GM19238 (cell line): ENCODE results near the gene LETM1.
A peak's percentile ranks its signal among the peaks of the same experiment; 100 is the strongest.

Source experiments
- DNase-seq: peaks from one replicate; pipeline ENCODE4 v3.0.0; 2011; ENCODE audit warnings: low spot score; ENCODE audit not compliant: insufficient read length

Gene LETM1

DNA sequence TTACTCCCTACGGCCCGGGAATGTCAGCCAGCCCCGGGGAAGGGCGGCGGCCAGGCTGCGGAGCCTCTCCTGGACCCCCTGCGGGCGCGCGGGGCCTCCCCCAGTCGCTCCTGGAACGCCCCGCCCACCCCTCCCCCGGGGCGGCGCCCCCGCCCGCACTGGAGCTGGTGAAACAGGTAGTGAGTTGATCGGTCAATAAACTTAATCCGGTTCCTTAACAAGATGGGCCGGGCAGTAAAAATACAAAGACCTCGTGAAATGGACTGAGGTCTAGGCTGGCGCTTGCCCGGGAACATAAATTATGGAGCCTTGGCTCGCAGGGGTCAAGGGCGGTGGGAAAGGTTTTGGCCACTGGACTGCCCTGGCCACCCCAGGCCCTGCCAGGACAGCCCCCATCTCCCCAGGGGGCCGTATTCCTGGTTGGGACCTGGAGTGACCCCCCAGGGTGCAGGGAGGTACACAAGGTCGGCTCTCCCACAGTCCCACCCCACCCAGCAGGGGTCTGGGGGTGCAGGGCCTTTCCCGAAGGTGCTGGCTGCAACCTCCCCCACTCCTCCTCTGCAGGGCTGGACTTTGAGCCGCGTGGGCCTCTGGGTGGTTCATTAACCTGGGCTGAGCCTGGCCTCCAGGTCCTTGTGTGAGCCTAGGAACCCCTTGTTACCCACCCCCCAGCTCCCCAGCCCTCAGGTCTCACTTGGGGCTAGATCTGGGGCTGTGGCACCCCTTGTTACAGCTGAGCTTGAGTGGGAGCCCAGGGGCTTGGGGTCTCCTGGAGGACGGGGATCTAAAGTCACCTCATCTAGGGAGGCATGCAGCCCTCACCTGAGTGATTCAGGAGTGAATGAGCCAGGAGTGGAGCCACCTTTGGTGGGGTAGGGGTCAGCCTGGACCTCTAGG, 60.4 kb downstream of the LETM1 start:
- no peak for DNase-seq

DNA sequence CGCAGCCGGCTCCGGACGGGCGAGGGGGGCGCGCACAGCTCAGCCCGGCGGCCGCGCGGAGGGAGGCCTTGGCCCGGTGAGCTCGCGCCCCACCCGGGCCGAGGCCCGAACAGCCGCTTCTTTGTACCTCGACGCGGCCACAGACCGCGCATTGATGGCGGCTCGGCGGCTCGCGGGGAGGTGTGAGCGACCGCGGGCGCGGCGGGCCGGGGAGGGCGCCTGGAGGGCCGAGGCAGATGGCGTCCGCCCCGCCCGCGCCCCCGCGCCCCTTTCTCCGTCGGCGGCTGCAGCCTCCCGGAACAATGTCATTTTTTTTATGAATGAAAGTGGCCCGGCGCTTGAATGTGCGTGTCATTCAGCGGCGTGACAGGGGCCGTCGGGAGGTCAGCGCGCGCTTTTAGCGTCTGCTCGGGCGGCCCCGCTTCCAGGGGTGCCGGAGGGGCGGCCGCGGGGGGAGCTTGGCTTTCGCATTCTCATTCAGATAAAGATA, 61.1 kb downstream of the LETM1 start:
- no peak for DNase-seq

GRCh38 chr4:1793940-1794808, 61.8 kb downstream of the LETM1 start:
- DNase-seq: no peak

DNA sequence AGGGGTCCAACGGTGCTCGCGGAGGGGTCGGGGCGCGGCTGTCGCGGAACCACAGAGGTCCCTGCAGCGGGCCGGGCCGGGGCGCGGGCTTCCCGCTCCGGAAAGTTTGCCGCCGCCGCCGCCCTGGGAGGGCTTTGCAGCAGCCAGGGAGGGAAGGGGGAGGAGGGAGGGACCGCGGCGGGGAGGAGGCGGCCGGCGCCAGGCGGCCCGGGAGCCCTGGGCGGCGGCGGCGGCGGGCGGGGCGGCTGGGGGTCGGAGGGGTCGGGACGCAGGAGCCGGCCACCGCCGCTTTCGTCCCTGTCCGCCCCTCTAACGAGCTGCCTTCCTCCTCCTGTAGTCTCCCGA, 62.5 kb downstream of the LETM1 start:
- peak; percentile 60 for DNase-seq

DNA sequence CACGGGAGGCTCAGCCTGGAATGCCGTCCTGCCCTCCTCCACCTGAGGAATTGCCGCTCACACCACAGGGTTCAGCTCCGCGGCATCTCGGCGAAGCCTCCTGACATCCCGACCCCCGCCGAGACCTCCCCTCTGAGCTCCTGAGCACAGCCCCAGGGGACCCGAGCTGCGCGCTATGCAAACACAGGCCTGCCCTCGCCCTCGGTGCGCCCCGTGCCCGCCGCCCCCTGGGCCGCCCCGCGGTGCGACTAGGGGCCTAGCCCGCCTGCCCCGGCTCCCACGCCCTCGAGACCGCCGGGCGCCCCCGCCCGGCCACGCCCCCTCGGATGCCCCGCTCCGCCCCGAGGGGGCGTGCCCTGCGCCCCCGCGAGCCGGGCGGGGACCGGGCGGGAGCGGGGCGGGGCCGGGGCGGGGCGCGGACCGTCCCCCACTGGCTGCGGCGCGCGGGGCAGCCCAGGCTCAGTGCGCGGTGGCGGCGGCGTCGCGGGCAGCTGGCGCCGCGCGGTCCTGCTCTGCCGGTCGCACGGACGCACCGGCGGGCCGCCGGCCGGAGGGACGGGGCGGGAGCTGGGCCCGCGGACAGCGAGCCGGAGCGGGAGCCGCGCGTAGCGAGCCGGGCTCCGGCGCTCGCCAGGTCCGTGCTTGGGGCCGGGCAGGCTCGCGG, 63.0 kb downstream of the LETM1 start, which contains the start of gene FGFR3:
FGFR3 (plus strand) TSS at position 462 of the 664 bp plus-strand sequence. CDS start 642 bp downstream, outside the sequence.
- peak; percentile 90 for DNase-seq

GRCh38 chr4:1792158-1792831, 63.7 kb downstream of the LETM1 start:
- no peak for DNase-seq

- DNase-seq: no peak
Observed at GRCh38 chr4:1790005-1790404, 66.0 kb downstream of the LETM1 start.

- DNase-seq: no peak
Observed at GRCh38 chr4:1789552-1789951, 66.4 kb downstream of the LETM1 start.

- DNase-seq: no peak
Observed at GRCh38 chr4:1788254-1788973, 67.5 kb downstream of the LETM1 start.

DNA sequence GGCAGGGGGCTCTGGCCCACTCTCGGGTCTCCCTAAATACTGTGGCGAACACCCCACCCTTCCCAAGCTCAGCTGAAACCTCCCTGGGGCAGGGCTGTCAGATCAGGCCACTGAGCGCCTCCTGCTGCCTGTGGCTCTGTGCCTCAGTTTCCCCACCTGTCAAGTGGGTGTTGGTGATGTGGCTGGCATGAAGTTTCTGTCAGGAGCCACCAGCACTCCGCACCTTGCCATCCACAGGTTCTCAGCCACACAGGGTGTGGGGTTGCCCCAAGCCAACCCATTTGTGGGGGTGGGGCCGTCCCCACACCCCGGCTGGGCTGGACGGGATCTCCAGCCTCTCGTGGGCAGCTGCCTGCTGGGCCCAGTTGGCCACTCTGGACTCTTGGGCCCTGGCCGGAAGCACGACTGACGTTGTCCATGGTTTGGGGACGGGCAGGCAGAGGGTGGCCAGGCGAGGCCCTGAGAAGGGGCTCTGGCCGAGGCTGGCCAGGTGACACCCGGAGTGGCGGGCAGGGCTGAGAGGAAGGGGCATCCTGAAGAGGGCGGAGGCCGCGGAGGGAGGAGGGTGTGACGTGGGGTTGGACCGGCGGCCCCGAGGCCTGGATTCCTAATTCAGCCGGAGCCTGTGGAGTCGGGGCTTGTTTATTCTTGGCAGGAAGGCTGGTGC, 68.4 kb downstream of the LETM1 start:
- no peak for DNase-seq

DNA sequence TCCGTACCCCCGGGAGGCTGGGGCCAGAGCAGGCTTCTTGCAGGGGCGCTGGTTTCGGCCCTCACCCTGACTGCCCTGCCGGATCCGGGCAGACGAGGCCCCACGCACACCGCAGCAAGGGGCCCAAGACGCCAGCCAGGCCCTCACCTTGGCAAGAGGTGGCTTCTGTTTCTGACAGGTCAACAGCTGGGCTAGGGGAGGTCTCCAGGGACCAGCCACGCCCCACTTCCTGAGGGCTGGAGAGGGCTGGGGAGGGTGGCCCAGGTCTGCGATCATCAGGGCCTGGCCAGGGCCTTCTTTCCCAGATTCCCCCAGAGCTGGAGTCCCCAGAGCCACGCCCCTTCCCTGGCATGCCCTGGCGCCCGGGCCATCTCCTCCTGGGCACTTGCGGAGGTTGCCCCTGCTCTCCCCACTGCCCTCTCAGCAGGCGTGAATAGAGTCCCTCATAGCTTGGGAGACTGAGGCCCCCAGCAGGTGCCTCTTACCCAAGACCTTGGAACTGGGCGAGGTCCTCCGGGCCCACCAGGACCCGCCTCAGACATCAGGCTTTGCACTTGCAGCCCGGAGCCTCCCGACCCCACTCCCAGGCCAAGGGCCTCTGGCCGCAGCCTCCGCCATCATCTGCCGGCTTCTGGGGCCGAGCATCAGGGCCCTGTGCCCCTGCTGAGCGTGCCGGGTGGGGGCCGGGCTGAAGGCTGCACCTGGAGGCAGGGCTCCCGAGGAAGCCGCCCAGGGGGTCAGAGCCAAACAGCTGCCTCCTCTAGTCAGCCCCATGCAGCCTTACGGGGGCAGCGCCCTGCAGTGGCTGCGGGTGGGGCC, 69.2 kb downstream of the LETM1 start:
- no peak for DNase-seq

DNA sequence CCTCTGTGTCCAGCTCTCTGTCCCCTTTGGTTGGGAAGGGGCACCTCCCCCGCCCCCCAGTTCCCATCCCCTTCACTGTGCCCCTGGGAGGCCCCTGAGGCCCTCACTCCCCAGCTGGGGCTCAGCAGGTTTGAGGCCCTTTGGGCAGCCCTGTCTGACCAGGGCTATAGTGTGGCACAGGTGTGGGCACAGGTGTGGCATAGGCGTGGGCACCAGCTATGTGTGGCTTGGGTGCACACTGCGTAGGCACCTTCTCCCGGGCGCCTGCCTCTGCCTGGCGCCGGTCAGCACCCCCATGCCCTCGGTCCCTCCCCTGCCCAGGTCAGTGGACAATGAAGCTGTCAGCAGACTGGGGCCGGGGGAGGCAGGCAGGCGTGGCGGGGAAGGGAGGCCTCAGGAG, 70.4 kb downstream of the LETM1 start:
- no peak for DNase-seq

DNA sequence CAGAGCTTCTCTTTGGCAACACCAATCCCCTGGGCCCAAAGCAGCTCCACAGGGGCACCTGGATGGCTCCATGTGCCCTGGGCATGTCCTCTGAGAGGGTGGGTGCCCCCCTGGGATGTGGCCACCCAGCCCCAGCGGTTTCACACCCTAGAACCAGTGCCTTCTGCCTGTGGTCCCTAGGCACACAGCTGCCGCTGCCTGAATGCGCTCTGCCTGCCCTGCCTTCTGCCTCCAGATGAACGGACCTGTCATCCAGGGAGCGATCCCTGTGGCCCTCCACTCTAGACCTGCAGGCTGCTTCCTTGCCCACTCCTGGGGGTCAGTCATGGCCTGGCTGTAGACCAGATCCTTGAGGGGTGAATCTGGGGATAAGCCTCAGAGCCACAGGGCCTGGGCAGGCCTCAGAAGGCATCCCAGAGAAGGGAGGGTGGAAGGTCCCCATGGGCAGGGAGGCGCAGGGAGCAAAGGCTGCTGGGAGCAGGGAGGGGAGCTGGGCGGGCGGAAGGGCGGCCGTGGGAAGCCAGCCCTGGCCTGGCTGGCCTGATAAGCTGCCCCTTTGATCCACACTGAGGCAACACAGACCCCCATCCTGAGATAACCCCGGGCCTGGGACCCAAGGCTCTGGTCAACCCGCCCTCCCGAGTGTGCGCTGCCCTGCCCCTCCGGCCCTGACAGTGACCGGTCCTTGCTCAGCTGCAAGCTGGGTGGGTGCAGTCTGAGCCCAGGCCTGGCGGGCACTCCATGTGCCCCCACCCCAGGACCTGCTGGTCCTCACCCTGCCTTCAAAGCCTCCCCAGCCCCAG, 71.0 kb downstream of the LETM1 start:
- DNase-seq: no peak

DNA sequence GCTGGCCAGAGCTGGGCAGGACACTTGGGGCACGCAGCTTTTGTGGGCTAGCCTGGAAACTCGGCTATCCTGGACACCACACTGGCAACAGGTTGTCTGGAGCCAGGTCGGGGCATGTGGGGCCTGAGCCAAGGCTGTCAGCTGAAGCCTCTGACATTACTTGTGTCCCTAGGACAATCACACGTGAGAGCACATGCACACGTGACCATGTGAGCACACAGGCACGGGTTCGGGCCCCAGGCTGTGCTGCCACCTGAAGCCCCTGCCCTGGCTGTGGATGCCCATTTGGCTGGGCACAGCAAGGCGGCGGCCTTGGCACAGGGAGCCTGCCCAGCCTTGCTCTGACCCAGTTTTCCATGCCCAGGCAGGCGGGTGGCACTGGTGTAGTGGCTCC, 71.6 kb downstream of the LETM1 start:
- no peak for DNase-seq

- no peak for DNase-seq
Observed at GRCh38 chr4:1783970-1784369, 72.0 kb downstream of the LETM1 start.

DNA sequence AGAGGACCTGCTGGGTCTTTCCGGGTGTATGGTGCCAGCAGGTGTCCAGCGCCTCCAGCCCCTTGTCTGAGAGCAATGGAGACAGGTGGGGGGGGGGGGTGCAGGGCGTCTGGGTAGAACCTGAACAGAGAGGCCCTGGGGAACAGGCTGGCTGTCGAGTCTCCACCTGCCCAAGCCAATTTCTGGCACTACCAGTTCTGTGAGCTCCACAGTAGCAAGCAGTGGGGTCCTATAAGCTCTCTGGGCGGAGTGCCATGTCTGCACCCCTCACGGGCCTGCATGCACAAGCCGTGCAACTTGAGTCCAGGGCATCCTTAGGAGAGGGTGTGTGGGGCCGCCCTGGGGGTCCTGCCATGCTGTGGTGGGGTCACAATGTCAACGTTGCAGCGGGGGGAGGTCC, 72.9 kb downstream of the LETM1 start:
- DNase-seq: no peak

GRCh38 chr4:1780435-1780834, 75.5 kb downstream of the LETM1 start:
- DNase-seq: no peak
